Right hindlimb (tissue), 1 donor: ENCODE data around the gene PTPRZ1.

Experiments used
- DNase-seq: peaks from one replicate; pipeline ENCODE4 v3.0.0-alpha.2; 2018

PTPRZ1 gene

GRCh38 chr7:121872831-121873288 lies at the start of gene PTPRZ1:
Gene PTPRZ1 (plus strand): TSS chr7:121873161. CDS start chr7:121873500, 339 bp downstream.
- peak; percentile 62 for DNase-seq

- no peak for DNase-seq
Observed at GRCh38 chr7:121824276-121824675, 48.7 kb upstream of the PTPRZ1 start.

- DNase-seq = no peak
Observed at GRCh38 chr7:121831351-121831750, 41.6 kb upstream of the PTPRZ1 start.

GRCh38 chr7:121831801-121832200 lies 41.2 kb upstream of the PTPRZ1 start:
- DNase-seq = no peak

GRCh38 chr7:121832347-121832746 lies 40.6 kb upstream of the PTPRZ1 start:
- peak; percentile 18 for DNase-seq

- DNase-seq = no peak
Observed at GRCh38 chr7:121833991-121834390, 39.0 kb upstream of the PTPRZ1 start.

- DNase-seq = no peak
Observed at GRCh38 chr7:121837462-121837861, 35.5 kb upstream of the PTPRZ1 start.

GRCh38 chr7:121847041-121847440 lies 25.9 kb upstream of the PTPRZ1 start:
- DNase-seq = no peak

GRCh38 chr7:121853307-121853706 lies 19.7 kb upstream of the PTPRZ1 start:
- no peak for DNase-seq

GRCh38 chr7:121860953-121861352 lies 12.0 kb upstream of the PTPRZ1 start:
- DNase-seq = no peak

- DNase-seq = no peak
Observed at GRCh38 chr7:121862591-121862990, 10.4 kb upstream of the PTPRZ1 start.

- no peak for DNase-seq
Observed at GRCh38 chr7:121871188-121871587, 1.8 kb upstream of the PTPRZ1 start.

GRCh38 chr7:121873289-121874194 lies 581 bp downstream of the PTPRZ1 start:
- DNase-seq = peak; percentile 50

GRCh38 chr7:121874298-121874697 lies 1.3 kb downstream of the PTPRZ1 start:
- no peak for DNase-seq

GRCh38 chr7:121875203-121875602 lies 2.2 kb downstream of the PTPRZ1 start:
- no peak for DNase-seq

GRCh38 chr7:121876656-121877500 lies 3.9 kb downstream of the PTPRZ1 start:
- DNase-seq = no peak

GRCh38 chr7:121878918-121879464 lies 6.0 kb downstream of the PTPRZ1 start:
- no peak for DNase-seq

- no peak for DNase-seq
Observed at GRCh38 chr7:121879544-121879943, 6.6 kb downstream of the PTPRZ1 start.

- no peak for DNase-seq
Observed at GRCh38 chr7:121882731-121883130, 9.8 kb downstream of the PTPRZ1 start.

- no peak for DNase-seq
Observed at GRCh38 chr7:121885166-121885920, 12.4 kb downstream of the PTPRZ1 start.

GRCh38 chr7:121887634-121888033 lies 14.7 kb downstream of the PTPRZ1 start:
- DNase-seq = no peak

GRCh38 chr7:121890833-121891232 lies 17.9 kb downstream of the PTPRZ1 start:
- no peak for DNase-seq

GRCh38 chr7:121891731-121892130 lies 18.8 kb downstream of the PTPRZ1 start:
- DNase-seq = no peak
